GM21526 (cell line): Measurements from ENCODE around the gene C2orf80.
A peak's percentile ranks its signal among the peaks of the same experiment; 100 is the strongest.
"Not testable (repeated sequence)": the region's sequence is repeated elsewhere in the genome, so short reads cannot be mapped to it uniquely, and the experiment has no call there.

ENCODE experiments used
- ATAC-seq: cut with Tn5 transposase; IDR thresholded peaks from one replicate; pipeline ENCODE4 v1.9.1; 2021; ENCODE audit warnings: moderate library complexity; ENCODE audit not compliant: unreplicated experiment, low FRiP score

C2orf80 gene

DNA sequence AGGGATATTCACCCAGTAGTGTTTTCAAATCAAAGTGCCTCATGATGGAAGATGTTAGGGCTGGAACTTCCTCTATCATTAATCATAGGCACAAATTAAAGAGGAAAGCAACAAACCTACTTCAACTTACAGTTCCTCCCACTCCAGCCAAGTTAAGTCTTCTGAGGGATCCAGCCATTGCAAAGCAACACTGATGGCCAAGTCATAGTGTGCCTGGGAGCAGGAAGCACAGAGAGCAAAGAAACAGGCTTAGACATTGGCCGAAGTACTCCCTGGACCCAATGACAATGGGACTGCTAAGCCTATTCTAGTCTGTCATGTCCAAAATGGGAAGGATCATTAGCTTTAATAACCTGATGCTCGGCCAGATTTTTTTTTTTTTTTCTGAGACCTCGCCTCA lies 7.0 kb downstream of the C2orf80 start:
- no peak for ATAC-seq

DNA sequence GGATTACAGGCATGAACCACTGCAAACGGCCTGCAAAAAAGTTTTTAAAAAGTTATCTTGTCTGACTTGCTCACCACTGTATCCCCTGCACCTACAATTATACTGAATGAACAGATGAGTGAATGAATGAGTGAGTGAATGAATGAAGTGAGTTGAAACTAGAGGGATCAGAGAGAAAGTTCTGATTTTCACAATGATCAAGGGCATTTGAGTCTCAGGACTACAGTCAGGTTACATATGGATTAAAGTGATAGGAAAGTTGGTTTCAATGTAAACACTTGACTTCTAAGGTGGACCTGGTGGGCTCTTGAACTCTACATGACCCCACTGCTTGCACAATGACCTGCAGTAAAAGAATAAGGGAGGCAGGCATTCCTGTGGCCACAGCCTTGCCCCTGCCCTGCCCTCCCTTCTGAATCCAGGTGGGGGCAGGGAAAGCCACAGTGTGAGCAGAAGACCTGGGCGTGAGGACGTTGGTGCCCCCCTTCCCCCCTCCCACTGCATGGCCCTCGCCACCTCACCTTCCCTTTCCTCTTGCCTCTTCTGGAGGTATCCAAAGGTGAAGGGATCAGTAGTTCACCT lies 10.7 kb downstream of the C2orf80 start:
- ATAC-seq: no peak

DNA sequence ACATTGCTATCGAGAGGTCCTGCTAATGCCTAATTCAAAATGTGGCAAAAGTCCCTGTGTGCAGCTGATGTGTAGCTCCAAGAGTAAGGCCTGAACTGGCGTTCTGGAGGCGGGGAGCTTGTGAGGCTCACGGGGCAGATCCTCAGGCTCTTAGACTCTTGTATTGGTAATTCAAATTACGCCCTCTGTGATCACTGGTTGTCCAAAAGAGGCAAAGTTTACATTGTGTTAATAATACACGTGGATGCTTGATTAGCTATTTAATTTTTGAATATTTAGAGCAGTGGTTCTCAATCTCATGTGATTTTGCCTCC lies 14.0 kb downstream of the C2orf80 start:
- no peak for ATAC-seq

DNA sequence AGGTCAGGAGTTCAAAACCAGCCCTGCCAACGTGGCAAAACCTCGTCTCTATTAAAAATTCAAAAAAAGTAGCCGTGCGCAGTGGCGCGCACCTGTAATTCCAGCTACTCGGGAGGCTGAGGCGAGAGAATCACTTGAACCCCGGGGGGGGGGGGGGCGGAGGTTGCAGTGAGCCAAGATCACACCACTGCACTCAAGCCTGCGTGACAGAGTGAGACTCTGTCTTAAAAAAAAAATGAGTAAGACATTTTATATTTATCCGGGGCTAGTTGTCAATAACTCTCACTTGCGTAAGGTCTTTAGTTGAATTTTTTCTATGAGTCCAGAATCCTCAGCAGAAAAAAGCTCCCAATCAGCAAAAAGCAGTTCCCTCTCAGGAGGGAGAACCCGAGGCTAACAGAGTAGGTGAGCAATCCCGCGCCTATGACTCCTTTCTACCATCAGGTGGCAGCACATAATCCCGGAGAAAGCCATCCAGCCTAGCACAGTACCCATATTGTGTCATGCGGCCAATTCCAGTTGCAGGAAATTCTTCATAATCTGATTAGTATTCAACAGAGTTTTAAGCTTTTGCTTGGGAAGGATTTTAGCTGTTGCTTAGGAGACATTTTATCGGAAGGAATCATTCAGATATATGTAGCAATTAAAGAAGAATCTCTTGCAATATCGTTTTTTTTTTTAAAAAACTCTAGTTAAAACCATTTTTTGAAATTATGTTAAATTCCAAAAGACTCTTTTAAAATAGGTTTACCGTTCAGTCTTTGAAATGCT lies 14.6 kb downstream of the C2orf80 start:
- ATAC-seq: peak; percentile 99

DNA sequence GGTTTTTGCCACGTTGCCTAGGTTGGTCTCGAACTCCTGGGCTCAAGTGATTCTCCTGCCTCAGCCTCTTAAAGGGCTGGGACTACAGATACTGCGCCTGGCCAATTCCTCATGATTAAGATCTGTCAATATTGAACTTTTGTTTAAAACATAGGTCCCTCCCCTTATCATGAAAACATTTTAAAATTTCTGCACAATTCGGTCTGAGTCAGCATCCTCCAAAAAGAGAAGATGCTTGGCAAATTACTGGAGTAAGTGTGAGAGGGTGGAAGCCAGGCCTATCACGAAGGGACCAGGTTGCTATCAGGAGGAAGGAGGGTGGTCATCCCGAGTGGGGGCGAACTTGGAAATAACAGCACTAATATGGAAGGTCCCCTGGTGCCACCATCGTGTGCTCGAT lies 15.7 kb downstream of the C2orf80 start:
- ATAC-seq: no peak

DNA sequence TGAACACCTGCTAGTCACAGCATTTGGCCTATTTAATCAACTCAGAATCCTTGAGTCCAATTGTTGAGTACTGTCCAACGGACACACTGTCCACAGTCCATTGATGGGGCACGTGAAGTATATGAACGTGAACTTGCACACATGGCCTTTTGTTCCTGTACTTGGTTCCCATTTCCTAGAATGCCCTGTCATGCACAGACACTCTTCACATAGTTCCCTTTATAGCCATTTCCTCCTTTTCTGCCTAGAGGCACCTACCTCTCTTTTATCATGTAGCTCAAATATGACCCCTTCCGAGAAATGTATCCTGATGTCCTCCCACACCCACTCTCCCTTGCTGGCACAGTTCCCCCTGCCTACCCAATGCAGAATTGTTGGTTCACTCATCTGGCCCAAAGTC lies 17.7 kb downstream of the C2orf80 start:
- no peak for ATAC-seq

DNA sequence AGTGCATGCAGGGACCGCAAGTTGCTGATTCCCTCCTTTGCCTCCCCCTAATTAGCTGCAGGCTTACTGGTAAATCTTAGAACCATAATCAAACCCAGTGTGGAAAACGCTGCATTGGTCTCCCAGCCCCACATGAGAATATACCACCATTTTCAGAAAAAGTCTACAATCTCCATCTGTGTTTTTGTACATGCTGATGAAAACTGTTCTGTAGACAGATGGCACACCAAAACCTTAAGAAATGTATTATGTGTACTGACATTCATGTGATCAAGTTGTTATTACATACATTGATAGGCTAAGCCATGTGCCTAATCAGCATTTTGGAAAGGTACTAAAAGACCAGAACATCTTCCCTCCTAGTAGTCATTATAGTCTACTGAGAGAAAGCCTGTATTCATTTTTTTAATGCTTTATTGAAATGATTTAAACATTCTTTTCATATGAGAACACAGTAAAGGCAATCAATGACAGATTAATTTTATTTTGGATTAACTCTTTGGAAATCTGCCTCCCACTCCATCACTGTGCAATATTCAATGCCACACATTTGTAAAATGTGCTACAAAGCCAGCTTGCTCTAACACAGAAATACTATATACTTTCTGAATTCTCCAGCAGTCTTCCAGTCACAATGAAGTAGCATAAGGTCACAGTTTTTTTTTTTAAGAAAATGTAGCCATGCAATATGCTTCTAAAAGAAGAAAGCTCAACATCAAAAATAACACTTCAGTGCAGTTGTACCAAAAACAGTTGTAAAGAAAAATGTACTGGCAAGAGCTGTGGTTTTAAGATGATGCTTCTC lies 24.7 kb downstream of the C2orf80 start:
- no peak for ATAC-seq

DNA sequence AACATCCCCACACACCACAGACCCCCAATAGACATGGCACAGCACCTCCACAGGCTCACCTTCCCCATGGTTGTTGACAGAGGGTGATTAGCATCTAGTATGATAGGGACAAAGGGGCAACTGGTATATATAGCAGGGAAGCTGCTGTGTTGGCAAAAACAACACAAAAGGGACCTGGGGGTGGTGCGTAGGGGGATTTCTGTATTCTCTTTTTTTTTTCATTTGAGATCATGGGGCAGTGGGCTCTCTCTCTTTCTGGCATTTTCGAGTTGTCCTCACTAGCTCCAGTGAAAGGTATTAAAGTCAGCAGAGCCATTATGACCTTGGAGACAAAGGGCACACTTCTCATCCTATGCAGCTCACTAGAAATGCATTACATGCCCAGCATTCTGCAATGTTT lies 26.3 kb downstream of the C2orf80 start, which contains the start of gene CRYGA:
TSS of gene CRYGA (minus strand) at position 101 of the 400 bp plus-strand sequence. CDS start at position 68, 33 bp downstream.
- ATAC-seq: no peak

DNA sequence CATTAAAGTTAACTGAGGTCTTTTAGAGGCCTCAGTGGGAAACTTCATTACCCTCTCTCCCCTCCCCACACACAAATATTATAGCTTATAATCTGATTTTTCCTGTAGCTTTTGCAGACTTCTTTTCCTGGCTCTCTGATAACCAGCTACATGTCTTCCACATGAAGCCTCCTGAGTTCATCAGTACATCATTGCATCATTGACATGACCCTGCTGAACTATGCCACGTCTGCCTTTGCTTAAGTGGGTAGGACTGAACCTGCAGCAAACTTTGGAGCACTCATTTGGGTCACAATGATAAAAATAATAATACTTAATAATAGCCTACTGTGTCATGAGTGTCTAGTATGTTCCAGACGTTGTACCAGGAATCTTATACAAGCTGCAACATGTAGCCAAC lies 33.4 kb downstream of the C2orf80 start:
- ATAC-seq: no peak

DNA sequence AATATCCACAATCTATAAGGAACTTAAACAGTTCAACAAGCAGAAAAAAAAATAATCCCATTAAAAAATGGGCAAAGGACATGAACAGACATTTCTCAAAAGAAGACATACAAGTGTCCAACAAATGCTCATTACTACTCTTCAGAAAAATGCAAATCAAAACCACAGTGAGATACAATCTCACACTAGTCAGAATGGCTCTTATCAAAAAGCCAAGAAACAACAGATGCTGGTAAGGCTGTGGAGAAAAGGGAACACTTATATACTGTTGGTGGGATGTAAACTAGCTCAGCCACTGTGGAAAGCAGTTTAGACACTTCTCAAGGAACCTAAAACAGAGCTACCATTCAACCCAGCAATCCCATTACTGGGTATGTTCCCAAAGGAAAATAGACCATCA lies 36.7 kb downstream of the C2orf80 start:
- ATAC-seq: no peak

DNA sequence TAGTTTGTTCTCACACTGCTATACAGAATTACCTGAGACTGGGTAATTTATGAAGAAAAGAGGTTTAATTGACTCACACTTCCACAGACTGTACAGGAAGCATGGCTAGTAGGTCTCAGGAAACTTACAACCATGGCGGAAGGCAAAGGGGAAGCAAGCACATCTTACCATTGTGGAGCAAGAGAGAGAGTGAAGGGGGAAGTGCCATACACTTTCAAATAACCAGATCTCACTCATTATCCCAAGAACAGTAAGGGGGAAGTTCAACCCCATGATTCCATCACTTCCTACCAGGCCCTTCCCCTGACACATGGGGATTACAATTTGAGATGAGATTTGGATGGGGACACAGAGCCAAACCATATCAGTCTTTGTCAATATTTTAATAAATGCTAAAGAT lies 38.9 kb downstream of the C2orf80 start:
- ATAC-seq: no peak

DNA sequence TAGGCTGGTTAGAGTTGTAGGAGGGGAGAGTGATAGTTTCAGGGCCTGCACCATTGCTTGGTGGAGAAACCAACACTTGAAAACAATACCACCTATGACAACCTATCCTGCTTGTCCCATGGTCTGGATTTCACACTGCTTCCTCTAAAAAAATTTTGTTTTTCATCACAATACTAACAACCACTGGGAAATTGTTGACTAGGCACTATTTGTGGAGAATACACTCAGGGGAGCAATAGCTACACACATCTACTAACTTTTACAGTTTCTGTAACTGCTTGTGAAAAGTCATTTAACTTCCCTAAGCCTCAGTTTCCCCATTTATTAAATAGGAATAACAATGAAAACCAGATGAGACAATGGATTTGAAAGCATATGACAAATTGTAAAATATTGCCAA lies 39.7 kb downstream of the C2orf80 start:
- no peak for ATAC-seq

DNA sequence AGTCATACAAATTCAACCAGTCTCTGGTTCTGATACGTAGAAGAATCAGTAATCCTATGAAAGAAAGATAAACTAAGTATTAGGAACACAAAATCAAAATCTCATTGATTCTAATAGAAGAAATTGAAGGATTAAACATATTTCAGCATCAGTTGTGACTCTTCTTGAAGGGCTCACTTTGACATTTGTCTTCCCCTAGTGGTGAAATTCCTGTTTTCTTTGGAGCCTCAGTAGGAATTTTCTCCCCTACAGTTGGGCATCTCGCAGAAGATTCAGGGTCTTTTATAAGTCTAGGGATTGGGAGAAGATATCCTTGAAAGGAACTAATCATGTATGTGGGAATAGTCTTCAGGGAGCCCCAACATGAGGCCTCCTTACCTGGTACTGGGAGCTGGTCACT lies 41.0 kb downstream of the C2orf80 start:
- no peak for ATAC-seq

DNA sequence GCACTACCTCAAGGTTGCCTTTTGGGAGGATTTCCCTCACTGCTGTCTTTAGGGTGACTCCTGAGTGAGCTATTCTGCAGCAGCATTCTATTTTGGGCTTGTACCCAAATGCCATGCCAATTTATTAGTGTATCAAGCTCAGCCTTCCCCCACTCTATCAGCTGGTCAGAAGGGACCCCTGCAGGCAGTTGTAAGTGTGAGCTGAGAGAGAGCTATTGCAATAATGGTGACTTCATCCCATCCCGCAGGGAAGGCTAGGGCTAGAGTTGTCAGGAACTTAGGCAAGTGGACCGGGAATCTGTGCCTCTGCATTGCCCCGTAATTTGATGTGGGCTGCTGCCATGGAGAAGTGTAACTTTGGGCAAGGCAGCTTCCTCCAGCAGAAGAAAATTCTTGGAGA lies 42.1 kb downstream of the C2orf80 start:
- no peak for ATAC-seq

DNA sequence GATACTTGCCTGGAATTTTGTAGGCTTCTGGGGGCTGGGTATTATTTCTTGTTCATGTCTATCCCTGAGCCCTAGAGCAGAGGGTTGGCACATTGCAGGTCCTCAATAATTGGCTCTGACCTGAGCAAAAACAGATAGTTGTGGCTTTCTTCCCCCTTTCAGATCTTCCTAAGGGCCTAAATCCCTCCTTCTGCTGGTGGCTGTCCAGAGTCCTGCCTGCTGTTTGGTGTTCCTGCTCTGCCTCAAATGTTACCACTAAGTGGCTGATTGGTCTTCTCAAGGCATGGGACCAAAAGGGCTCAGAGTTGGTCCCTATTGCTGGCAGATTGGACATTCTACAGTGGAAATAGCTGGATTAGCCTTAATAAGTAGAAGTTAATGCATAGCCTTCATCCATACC lies 42.8 kb downstream of the C2orf80 start:
- no peak for ATAC-seq

DNA sequence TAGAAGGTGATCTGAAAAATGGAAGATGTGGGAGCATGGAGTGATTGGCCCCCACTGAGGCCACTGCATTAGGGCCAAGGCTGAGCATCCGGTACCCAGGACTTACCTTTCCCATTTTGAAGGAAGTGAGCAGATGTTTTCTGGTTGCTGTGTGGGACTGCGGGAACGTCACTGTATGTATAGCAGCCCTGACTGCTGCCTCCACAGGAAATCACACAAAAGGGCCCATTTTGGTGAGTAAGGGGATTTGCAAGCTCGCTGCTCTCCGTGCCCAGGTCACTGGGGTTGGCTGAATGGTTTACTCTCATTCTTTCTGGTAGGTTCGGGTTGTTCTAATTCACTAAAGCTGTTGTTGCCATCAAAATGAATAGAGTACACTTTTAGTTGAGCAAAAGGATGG lies 43.8 kb downstream of the C2orf80 start, which contains the start of gene CRYGB:
TSS of gene CRYGB (minus strand) at position 153 of the 400 bp plus-strand sequence. CDS start at position 115, 38 bp downstream.
- ATAC-seq: no peak

DNA sequence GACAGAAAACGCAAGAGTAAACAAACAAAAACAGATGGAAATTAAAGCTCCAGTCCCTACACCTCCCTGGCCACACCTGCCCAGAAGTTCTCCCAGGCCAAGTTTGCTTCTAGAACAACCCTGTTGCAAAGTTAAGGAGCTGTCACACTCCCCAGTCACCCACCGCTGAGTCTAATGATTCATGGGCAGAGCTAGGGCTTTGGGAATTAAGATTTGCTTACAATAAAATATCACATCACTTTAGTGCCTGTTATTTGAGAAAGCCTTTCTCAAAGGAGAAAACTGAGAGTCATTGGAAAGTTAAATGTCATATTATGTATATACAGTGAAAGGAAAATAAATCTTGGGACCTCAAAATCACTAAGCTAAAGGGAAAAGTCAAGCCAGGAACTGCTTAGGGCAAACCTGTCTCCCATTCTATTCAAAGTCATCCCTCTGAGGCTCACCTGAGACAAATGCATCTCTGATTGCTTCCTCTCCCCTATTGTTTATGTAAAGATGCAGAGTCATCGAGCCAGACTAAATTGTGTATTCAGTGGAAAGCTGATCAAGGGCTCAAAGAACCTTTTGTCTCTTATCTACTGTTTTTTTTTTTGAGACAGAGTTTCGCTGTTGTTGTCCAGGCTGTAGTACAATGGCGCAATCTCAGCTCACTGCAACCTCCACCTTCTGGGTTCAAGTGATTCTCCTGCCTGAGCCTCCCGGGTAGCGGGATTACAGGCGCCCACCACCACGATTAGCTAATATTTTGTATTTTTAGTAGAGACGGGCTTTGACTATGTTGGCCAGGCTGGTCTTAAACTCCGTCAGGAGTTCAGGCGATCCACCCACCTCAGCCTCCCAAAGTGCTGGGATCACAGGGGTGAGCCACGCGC lies 46.7 kb downstream of the C2orf80 start:
- ATAC-seq: no peak

DNA sequence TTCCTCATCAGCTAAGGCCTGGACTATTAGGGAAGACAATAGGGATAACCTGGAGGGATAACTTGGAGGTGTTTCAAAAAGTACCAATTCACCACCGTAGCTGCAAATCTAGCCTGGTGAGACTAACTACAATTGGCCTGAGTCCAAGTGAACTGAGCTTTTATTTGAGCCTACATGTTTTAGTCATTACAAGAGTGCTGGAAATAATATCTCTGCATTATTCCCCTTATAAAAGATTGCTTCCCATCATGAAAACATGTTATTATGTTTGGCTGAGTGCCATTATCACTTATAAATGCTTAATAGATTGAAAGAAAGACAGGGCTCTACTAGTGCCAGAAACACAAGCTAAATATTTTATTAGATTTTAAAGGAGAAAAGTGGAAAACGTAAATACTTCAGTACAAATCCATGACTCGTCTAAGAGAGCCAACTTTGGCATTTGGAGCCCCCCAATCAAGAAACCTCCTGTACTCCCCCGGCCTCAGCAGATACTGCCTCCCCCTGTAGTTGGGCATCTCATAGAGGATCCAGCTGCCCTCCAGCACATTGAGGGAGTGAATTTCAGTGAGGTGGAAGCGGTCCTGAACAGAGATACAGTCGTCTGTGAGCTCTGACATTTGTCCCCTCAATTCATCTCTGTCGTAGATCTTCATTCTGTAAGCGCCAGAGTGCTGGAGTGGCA lies 47.4 kb downstream of the C2orf80 start:
- ATAC-seq: no peak

DNA sequence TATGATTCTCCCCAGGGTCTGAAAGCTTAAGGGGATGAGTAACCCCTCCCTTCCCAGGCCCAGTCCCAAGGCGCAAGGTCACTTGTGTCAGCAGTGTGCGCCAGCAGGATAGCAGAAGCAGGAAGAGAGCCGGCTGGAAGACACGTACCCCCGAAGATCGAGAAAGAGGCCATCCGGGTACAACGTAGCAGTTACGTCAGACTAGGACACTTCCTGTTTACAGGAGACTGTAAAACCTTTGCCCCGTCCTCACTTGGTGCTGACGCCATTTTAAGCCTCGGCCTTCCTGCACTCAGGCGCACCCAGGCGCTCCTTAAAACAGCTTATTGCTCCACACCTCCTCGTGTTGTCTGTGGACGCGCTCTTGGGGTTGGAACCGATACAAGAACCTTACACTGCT lies 50.4 kb downstream of the C2orf80 start:
- ATAC-seq: no peak

DNA sequence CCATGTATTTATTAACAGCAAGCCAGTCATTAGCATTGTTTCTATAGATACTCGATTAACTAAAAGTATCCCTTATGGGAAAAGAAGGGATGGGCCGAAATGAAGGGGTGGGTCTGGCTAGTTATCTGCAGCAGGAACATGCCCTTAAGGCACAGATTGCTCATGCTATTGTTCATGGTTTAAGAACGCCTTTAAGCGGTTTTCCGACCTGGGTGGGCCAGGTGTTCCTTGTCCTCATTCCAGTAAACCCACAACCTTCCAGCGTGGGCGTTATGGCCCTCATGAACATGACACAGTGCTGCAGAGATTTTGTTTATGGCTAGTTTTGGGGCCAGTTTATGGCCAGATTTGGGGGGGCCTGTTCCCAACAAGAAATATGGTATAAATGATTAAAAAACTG lies 51.5 kb downstream of the C2orf80 start:
- ATAC-seq: not testable (repeated sequence)
